PC-3 (cell line): Measurements from ENCODE around the gene RNF19B. TPM values are rescaled to one million over a fixed set of nuclear protein-coding genes. Genes with fewer than 3 reads are reported as not detected.

Experiments
- ATAC-seq: fragments of 200-7000 bp; cut with Tn5 transposase; 2 replicates; pipeline ENCODE4 v1.9.1; 2020; ENCODE audit warnings: mild to moderate bottlenecking, moderate library complexity
- BruUV-seq: library from RNA; stranded (reverse); fragments of 400-500 nt; replicated peaks from 2 replicates; lab custom pipeline; 2021; lab: Mats Ljungman, UMichigan
- CTCF ChIA-PET: fragments of 300-600 bp; sonication (Branson Sonifier 250); formaldehyde crosslinking; loops from one replicate; lab custom pipeline; 2022; ENCODE audit warnings: antibody characterized with exemption; lab: Charles Lee
- POLR2A ChIA-PET: fragments of 300-600 bp; sonication (Branson Sonifier 250); formaldehyde crosslinking; loops from one replicate; lab custom pipeline; 2022; ENCODE audit warnings: antibody characterized with exemption; ENCODE audit not compliant: unreplicated experiment; lab: Charles Lee
- DNase-seq: peaks from one replicate; pipeline ENCODE4 v3.0.0-alpha.2; 2015
- H2AFZ ChIP-seq: fragments of 300-600 bp; sonication (generic); 2 replicates; pipeline ENCODE4 v1.6.0; 2016; ENCODE audit warnings: antibody characterized with exemption, low read length
- H3F3A ChIP-seq: fragments of 300-600 bp; sonication (generic); one replicate; pipeline ENCODE4 v1.6.0; 2017; ENCODE audit warnings: antibody characterized with exemption, low read length, control low read depth, mild to moderate bottlenecking; ENCODE audit not compliant: unreplicated experiment
- H3K27ac ChIP-seq: fragments of 300-600 bp; sonication (generic); 2 replicates; pipeline ENCODE4 v1.5.1; 2016; ENCODE audit warnings: mild to moderate bottlenecking, low read length
- H3K27me3 ChIP-seq: fragments of 300-600 bp; sonication (generic); 2 replicates; pipeline ENCODE4 v1.6.1; 2016; ENCODE audit warnings: low read length, mixed read lengths
- H3K36me3 ChIP-seq: fragments of 300-600 bp; sonication (generic); 2 replicates; pipeline ENCODE4 v1.6.1; 2016; ENCODE audit warnings: low read depth, mixed run types, low read length, mixed read lengths
- H3K4me1 ChIP-seq: fragments of 300-600 bp; sonication (generic); 2 replicates; pipeline ENCODE4 v1.5.1; 2016; ENCODE audit warnings: low read length; ENCODE audit not compliant: insufficient read depth
- H3K4me2 ChIP-seq: fragments of 300-600 bp; sonication (generic); 2 replicates; pipeline ENCODE4 v1.6.0; 2016; ENCODE audit warnings: low read length
- H3K4me3 ChIP-seq: fragments of 300-600 bp; sonication (generic); 2 replicates; pipeline ENCODE4 v1.5.1; 2016; ENCODE audit warnings: mild to moderate bottlenecking, low read length, mixed read lengths
- H3K79me2 ChIP-seq: fragments of 300-600 bp; sonication (generic); 2 replicates; pipeline ENCODE4 v1.6.1; 2017; ENCODE audit warnings: low read length, mixed read lengths
- H3K9ac ChIP-seq: fragments of 300-600 bp; sonication (generic); 2 replicates; pipeline ENCODE4 v1.6.0; 2016; ENCODE audit warnings: mild to moderate bottlenecking, low read length
- H3K9me2 ChIP-seq: fragments of 300-600 bp; sonication (generic); replicated peaks from 2 replicates; pipeline ENCODE4 v1.6.1; 2016; ENCODE audit warnings: mixed run types, low read length, mixed read lengths
- H3K9me3 ChIP-seq: fragments of 300-600 bp; sonication (generic); 2 replicates; pipeline ENCODE4 v1.6.1; 2016; ENCODE audit warnings: low read length, mixed read lengths
- H4K20me1 ChIP-seq: fragments of 300-600 bp; sonication (generic); 2 replicates; pipeline ENCODE4 v1.6.1; 2016; ENCODE audit warnings: low read length, mixed read lengths
- CTCF ChIP-seq: fragments of 300-600 bp; sonication (generic); conservative IDR thresholded peaks from 2 replicates; pipeline ENCODE4 v1.5.1; 2017; ENCODE audit warnings: antibody characterized with exemption, low read depth, mild to moderate bottlenecking, low read length
- EZH2 ChIP-seq: fragments of 300-600 bp; sonication (generic); IDR thresholded peaks from one replicate; pipeline ENCODE4 v1.6.1; 2017; ENCODE audit warnings: antibody characterized with exemption, mild to moderate bottlenecking, low read length; ENCODE audit not compliant: unreplicated experiment
- EZH2phosphoT487 ChIP-seq: fragments of 300-600 bp; sonication (generic); IDR thresholded peaks from 2 replicates; pipeline ENCODE4 v1.6.1; 2018; ENCODE audit warnings: mild to moderate bottlenecking, antibody characterized with exemption, low read length, borderline replicate concordance
- intact Hi-C: fragments of 100-400 bp; cut with micrococcal nuclease; formaldehyde crosslinking; loops from 2 replicates; pipeline ENCODE4 v1.9.0; 2023
- total RNA-seq: library from RNA; depleted of rRNA; stranded (reverse); fragments of >200 nt; gene quantifications from 2 replicates; pipeline ENCODE4 v1.2.3, GENCODE V29; 2014

Gene RNF19B
- total RNA-seq, 1 experiment from 2014 or later = 17.9 TPM

- CTCF ChIA-PET = no interaction called here
- H3K27me3 ChIP-seq = no peaks in the 10 kb centered on the region
- peaks cover 89% of the 10 kb centered on the region for H3K79me2 ChIP-seq
- H3K4me2 ChIP-seq = no peak overlapping the region
- no peak for TF ChIP-seq EZH2phosphoT487
- no peak for TF ChIP-seq EZH2
- TF ChIP-seq CTCF = no peak
- peaks cover 6% of the 10 kb centered on the region for H3F3A ChIP-seq
- H3K36me3 ChIP-seq = no peaks in the 10 kb centered on the region
- POLR2A ChIA-PET = no interaction called here
- no peaks in the 10 kb centered on the region for H3K9me3 ChIP-seq
- no peak for ATAC-seq
- H3K9ac ChIP-seq = no peak overlapping the region
- no TSS peak for BruUV-seq
- no peaks in the 10 kb centered on the region for H3K9me2 ChIP-seq
- intact Hi-C loops = no loop called here
- no peak for DNase-seq
- peaks cover 23% of the 10 kb centered on the region for H3K4me1 ChIP-seq
- peaks cover 26% of the 10 kb centered on the region for H4K20me1 ChIP-seq
- H3K4me3 ChIP-seq = no peak overlapping the region
- no peak overlapping the region for H3K27ac ChIP-seq
- no peak overlapping the region for H2AFZ ChIP-seq
Observed at GRCh38 chr1:32958827-32959226, 5.8 kb downstream of the RNF19B start.

GRCh38 chr1:32957017-32957416 is 7.6 kb downstream of the RNF19B start:
- peaks cover 13% of the 10 kb centered on the region for H4K20me1 ChIP-seq

More at GRCh38 chr1:32957017-32957416, 7.6 kb downstream of the RNF19B start:
- intact Hi-C loops = no loop called here
- peaks cover 76% of the 10 kb centered on the region for H3K79me2 ChIP-seq
- ChIA-PET POLR2A (interaction anchor here (0.6 kb wide), 1 partner anchor 52 kb away, joined by 3 read pairs; no protein-coding TSS in a partner anchor), CTCF (no interaction called here)
- BruUV-seq = no TSS peak
- H3K9me3 ChIP-seq = no peaks in the 10 kb centered on the region
- no peak overlapping the region for H2AFZ ChIP-seq
- no peak overlapping the region for H3K9ac ChIP-seq
- no peak for DNase-seq
- H3K4me3 ChIP-seq = no peak overlapping the region
- no peak overlapping the region for H3K27ac ChIP-seq
- H3K27me3 ChIP-seq = no peaks in the 10 kb centered on the region
- no peak overlapping the region for H3K4me2 ChIP-seq
- no peaks in the 10 kb centered on the region for H3K36me3 ChIP-seq
- peaks cover 11% of the 10 kb centered on the region for H3F3A ChIP-seq
- ATAC-seq = no peak
- H3K4me1 ChIP-seq = peaks cover 23% of the 10 kb centered on the region
- no peaks in the 10 kb centered on the region for H3K9me2 ChIP-seq
- no peak for TF ChIP-seq EZH2
- no peak for TF ChIP-seq CTCF
- TF ChIP-seq EZH2phosphoT487 = no peak
